ENCODE measurements around the gene RRP1B. TPM values are rescaled to one million over a fixed set of nuclear protein-coding genes. Genes with fewer than 3 reads are reported as not detected.
A peak's percentile ranks its signal among the peaks of the same experiment; 100 is the strongest.

Gene RRP1B
- total and polyA plus RNA-seq, 2 of the 13 experiments (the other 11 are each of a cell fraction or from before 2014, with no cell fraction given) = 16.3 to 46.2 TPM

GRCh38 chr21:43718872-43719747 lies 59.8 kb downstream of the RRP1B start, which contains the start of gene PDXK (continued):
- TF ChIP-seq TGIF2 (CRISPR knock-in tag; IDR thresholded peaks at IDR 0.05) (peak; percentile 38; the same call in 1 of the 2 replicates), AGO2 (optimal IDR thresholded peaks at IDR 0.05; ENCODE audit: low read depth, low read length) (peak; percentile 59), ZGPAT (CRISPR knock-in tag; IDR thresholded peaks at IDR 0.05) (peak; percentile 28; the same call in 1 of the 2 replicates), ARNTL (CRISPR knock-in tag; IDR thresholded peaks at IDR 0.05) (peak; percentile 36; the same call in 1 of the 2 replicates), ZMAT3 (CRISPR knock-in tag; conservative IDR thresholded peaks at IDR 0.05) (0 out of 2 replicates have a peak, but pooled peaks have one; percentile 16), NCOA1 (CRISPR knock-in tag; IDR thresholded peaks at IDR 0.05) (0 out of 2 replicates have a peak, but pooled peaks have one; percentile 67), ZNF24 (IDR thresholded peaks at IDR 0.05) (peak; percentile 95), MLXIP (CRISPR knock-in tag; IDR thresholded peaks at IDR 0.05; ENCODE audit: borderline replicate concordance) (peak; percentile 11; the same call in 1 of the 2 replicates), NR0B2 (CRISPR knock-in tag; IDR thresholded peaks at IDR 0.05) (peak; percentile 46; the same call in 1 of the 2 replicates), HHEX (CRISPR knock-in tag; IDR thresholded peaks at IDR 0.05) (no peak), ZBTB42 (CRISPR knock-in tag; IDR thresholded peaks at IDR 0.05) (0 out of 2 replicates have a peak, but pooled peaks have one; percentile 40), ZNF75D (CRISPR knock-in tag; IDR thresholded peaks at IDR 0.05; ENCODE audit: borderline replicate concordance) (no peak), CSRNP1 (CRISPR knock-in tag; IDR thresholded peaks at IDR 0.05) (0 out of 2 replicates have a peak, but pooled peaks have one; percentile 46), ZFP91 (CRISPR knock-in tag; IDR thresholded peaks at IDR 0.05; ENCODE audit: borderline replicate concordance) (peak; percentile 56; the same call in 1 of the 2 replicates), HES4 (CRISPR knock-in tag; IDR thresholded peaks at IDR 0.05; ENCODE audit: borderline replicate concordance) (0 out of 2 replicates have a peak, but pooled peaks have one; percentile 41), MAFF (IDR thresholded peaks at IDR 0.05; ENCODE audit: low read depth, low read length) (peak; percentile 42; the same call in 1 of the 2 replicates), TERF1 (CRISPR knock-in tag; IDR thresholded peaks at IDR 0.05) (peak; percentile 66; the same call in 1 of the 2 replicates), MYC (CRISPR knock-in tag; IDR thresholded peaks at IDR 0.05; ENCODE audit: borderline replicate concordance) (peak; percentile 72; the same call in 1 of the 2 replicates)
